AG09319 (cell line): Measurements from ENCODE around the gene RASSF8.

Experiments
- DNase-seq: peaks from one replicate; pipeline ENCODE4 v3.0.0-alpha.2; 2010; ENCODE audit warnings: low read depth; ENCODE audit errors: extremely low read depth
- TF ChIP-seq, protein P1 (sequence below): IDR thresholded peaks from 2 replicates; pipeline ENCODE4 v1.5.1; 2011; ENCODE audit warnings: low read depth, mild to moderate bottlenecking, inconsistent platforms, low read length, moderate library complexity

Gene RASSF8

DNA sequence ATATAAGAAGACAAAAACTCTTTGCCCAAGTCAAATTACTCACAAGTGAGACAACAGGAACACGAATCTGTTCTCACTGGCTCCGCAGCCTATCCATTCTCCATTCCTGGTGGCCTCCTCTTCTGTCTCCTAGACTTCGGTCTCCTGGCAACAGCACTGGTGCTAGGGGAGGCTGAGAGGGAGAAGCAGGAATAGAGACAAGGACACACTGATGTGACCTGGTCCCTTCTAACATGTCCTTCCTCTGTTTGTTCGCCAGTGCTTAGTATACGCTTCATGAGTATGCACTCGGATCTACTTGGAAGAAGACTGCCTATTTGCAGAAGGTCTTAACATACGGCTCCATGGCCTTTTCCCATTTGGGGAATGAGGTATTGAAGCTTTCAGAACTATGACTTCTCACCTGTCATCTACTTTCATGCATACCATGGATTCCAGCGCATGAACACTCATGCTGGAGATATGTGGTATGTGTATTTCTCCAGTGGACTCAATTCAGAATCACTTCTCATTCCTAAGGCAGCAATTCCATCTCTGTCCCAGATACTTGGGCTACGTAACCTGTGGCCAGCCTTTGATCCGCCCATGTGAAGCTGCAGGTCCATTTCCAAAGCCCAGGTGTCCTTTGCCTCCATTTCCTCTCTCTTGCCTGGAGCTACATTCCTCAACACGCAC is 132.5 kb downstream of the RASSF8 start:
- TF ChIP-seq, protein P1, sequence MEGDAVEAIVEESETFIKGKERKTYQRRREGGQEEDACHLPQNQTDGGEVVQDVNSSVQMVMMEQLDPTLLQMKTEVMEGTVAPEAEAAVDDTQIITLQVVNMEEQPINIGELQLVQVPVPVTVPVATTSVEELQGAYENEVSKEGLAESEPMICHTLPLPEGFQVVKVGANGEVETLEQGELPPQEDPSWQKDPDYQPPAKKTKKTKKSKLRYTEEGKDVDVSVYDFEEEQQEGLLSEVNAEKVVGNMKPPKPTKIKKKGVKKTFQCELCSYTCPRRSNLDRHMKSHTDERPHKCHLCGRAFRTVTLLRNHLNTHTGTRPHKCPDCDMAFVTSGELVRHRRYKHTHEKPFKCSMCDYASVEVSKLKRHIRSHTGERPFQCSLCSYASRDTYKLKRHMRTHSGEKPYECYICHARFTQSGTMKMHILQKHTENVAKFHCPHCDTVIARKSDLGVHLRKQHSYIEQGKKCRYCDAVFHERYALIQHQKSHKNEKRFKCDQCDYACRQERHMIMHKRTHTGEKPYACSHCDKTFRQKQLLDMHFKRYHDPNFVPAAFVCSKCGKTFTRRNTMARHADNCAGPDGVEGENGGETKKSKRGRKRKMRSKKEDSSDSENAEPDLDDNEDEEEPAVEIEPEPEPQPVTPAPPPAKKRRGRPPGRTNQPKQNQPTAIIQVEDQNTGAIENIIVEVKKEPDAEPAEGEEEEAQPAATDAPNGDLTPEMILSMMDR = no peak

DNA sequence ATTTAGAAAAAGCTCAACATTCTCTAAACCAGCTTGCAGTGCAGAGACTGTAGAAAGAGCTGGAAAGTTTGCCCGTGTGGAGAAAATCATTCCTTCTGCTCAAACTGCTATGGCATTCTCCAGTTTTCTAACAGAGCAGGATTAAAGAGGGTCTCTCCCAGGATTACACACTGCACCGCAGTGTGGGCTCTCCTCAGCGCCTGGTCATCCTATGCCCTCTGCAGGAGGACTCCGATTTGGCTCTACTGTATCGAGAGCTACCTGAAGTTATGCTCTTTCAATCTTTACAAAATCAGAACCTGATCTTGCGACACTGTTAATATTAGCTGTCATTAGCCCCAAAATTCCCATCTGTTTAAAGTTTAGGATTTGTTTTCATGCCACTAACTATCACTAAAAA is 133.3 kb downstream of the RASSF8 start:
- DNase-seq = no peak
- TF ChIP-seq, protein P1 = peak; percentile 55

More for the DNA sequence above, 132.5 kb downstream of the RASSF8 start:
- no peak for DNase-seq

DNA sequence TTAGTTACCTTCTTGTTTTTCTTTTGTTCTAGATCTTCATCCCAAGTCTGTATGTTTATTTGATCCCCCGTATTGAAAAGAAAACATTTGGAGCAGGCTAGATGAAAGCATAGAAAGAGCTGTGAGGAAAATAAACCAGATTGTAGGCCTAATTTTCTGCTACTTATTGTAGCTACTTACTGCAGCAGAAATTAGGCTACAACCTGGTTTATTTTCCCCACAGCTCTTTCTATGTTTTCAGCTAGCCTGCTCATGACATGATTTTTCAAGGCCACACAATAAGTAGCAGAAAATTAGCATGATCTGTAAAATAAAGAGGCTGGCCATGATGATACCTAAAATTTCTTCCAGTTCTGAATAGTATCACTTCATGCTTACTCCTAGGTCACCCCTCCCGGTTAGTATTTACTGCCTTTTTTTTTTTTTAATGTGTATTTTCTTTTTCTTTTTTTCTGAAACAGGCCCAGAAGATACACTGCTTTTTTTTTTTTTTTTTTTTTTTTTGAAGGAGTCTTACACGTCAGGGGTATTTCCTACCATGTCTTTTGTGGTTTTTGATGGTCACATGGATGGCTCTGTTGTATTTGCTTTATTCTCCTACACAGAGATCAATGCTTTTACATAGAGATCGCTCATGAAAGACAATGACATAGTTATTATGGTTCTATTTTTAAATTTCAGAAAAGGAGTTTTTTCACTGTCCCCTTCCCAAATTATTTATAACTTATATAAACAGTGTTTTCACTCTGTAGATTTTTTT is 134.0 kb downstream of the RASSF8 start:
- TF ChIP-seq, protein P1 = no peak
- no peak for DNase-seq

DNA sequence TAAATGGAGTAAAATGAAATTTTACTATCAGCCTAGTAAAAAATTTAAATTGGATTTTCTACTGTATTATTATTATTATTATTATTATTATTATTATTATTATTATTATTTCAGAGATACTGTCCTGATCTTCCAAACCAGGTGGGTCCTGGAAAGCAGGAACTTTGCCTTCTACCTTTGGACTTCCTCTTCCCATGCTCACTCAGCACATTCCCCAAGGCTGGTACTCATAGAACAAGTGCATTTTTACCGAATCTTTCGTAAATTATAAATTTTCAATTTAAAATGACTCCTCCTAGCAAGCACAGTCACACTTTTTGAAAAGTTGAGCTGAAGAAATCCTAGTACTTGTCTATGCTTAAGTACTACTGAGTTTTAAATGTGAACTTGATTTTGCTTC is 136.7 kb downstream of the RASSF8 start:
- TF ChIP-seq, protein P1 = no peak
- DNase-seq = no peak

DNA sequence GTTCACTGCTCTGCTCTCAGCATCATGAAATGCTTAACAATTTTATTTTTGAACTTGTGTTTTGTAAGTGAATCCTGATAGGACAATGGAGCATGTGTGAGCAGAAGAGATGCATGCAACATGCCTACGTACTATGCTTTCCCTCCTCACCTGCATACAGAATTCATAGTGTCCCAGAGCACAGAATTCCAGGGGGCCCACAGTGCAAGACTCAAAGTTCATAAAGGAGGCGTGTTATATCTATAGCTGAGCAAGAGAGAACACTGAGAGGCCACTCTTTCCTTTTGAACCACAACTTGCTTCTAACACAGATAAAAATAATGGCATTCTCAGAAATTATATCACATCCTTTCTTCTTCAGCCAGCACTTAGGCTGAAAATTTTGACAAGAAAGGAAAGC is 137.6 kb downstream of the RASSF8 start:
- TF ChIP-seq, protein P1 = no peak
- DNase-seq = no peak

DNA sequence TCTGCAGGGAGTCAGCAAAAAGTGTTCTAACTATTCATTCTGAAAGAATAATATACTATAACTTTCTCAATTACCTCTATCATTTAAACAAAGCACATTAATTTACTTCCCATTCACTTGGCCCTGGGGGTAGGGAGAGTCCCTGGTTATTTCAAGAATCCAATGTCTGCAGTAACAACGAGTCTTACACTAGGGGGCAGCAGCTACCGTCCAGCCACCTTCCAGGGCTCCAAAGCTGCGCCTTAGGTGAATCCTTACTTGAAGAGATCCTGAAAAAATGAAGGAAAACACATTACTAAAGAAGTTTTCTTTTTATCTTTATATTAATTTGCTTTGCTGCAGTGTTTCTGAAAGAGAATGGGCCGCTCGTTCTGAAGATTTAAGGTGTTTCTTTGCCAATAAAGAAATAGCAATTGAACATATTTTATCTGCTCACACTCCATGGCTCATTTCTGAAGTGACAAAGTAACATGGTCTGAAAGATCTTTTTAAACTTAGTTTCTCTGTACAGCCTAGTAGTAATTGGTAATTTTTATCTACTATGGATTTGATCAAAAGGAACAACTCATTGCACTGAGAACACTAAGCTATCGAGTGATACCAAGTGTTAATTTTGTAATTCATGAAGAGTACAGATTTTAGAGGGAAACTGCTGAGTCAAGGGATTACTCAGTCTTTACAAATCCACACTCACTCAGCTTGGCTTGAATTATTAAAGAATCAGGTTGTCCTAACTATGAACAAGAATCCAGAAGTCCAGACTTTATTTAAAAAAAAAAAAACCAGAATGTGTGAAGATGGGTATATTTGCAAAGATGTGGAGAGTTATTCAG is 138.8 kb downstream of the RASSF8 start:
- peak; percentile 47 for DNase-seq
- TF ChIP-seq, protein P1 = peak; percentile 95
